Activated naive CD4-positive, alpha-beta T cell treated with anti-CD3 and anti-CD28 coated beads for 36 hours (primary cell): ENCODE results near the gene EFNA3. TPM values are rescaled to one million over a fixed set of nuclear protein-coding genes. Genes with fewer than 3 reads are reported as not detected.

Source experiments
- CTCF ChIA-PET: fragments of 350-600 bp; sonication (Branson Sonifier 250); formaldehyde crosslinking; loops from one replicate; lab custom pipeline; 2021; ENCODE audit warnings: antibody characterized with exemption; lab: Charles Lee
- DNase-seq: peaks from one replicate; pipeline ENCODE4 v3.0.0-alpha.2; 2020
- H3K27ac Mint-ChIP-seq: one replicate; pipeline ENCODE4 v1.8.0; 2021; ENCODE audit warnings: mild to moderate bottlenecking, mixed read lengths
- H3K27me3 Mint-ChIP-seq: one replicate; pipeline ENCODE4 v1.8.0; 2021; ENCODE audit warnings: low read depth, mixed read lengths
- H3K36me3 Mint-ChIP-seq: one replicate; pipeline ENCODE4 v1.8.0; 2021; ENCODE audit warnings: low read depth, mixed read lengths
- H3K4me1 Mint-ChIP-seq: one replicate; pipeline ENCODE4 v1.8.0; 2021; ENCODE audit warnings: low read depth, mixed read lengths
- H3K4me3 Mint-ChIP-seq: one replicate; pipeline ENCODE4 v1.8.0; 2021; ENCODE audit warnings: mild to moderate bottlenecking, moderate library complexity, mixed read lengths
- H3K9me3 Mint-ChIP-seq: one replicate; pipeline ENCODE4 v1.8.0; 2021; ENCODE audit warnings: mixed read lengths
- intact Hi-C: fragments of 100-400 bp; cut with micrococcal nuclease; formaldehyde crosslinking; loops from one replicate; pipeline ENCODE4 v1.15.1; 2023
- total RNA-seq, 2 experiments: library from RNA; stranded (reverse); gene quantifications; one replicate each; pipeline ENCODE4 v1.2.3, GENCODE V29; 2021

Gene EFNA3
- total RNA-seq, 2 experiments from 2014 or later, result 1.3 to 2.5 TPM

GRCh38 chr1:155038602-155039307 is 39.9 kb upstream of the EFNA3 start:
- Mint-ChIP-seq H3K27me3 (no peaks in the 10 kb centered on the region), H3K4me3 (no peak overlapping the region), H3K27ac (no peak overlapping the region), H3K9me3 (no peaks in the 10 kb centered on the region), H3K36me3 (no peaks in the 10 kb centered on the region), H3K4me1 (no peaks in the 10 kb centered on the region)
- DNase-seq, result no peak
- intact Hi-C loops, result no loop called here
- CTCF ChIA-PET, result interaction anchor here (0.9 to 1.5 kb wide), 4 partner anchors 16 to 130 kb away, joined by 3 to 5 read pairs (median 3); no protein-coding TSS in a partner anchor

- Mint-ChIP-seq H3K4me3 (no peak overlapping the region), H3K9me3 (no peaks in the 10 kb centered on the region), H3K27me3 (no peaks in the 10 kb centered on the region), H3K27ac (no peak overlapping the region), H3K4me1 (no peaks in the 10 kb centered on the region), H3K36me3 (no peaks in the 10 kb centered on the region)
- no peak for DNase-seq
- intact Hi-C loops, result no loop called here
- CTCF ChIA-PET, result interaction anchor here (0.9 to 3.0 kb wide), 4 partner anchors 12 to 130 kb away, joined by 3 to 14 read pairs (median 3); partner anchors contain the start of gene ADAM15
Measured at GRCh38 chr1:155039308-155039669, 39.3 kb upstream of the EFNA3 start.

- peaks cover 11% of the 10 kb centered on the region for H3K4me1 Mint-ChIP-seq
- no peaks in the 10 kb centered on the region for H3K36me3 Mint-ChIP-seq
- CTCF ChIA-PET, result interaction anchor here (0.5 to 3.0 kb wide), 7 partner anchors 10 to 584 kb away, joined by 3 to 14 read pairs (median 4); partner anchors contain the start of gene ADAM15
- no peak overlapping the region for H3K27ac Mint-ChIP-seq
- no peaks in the 10 kb centered on the region for H3K27me3 Mint-ChIP-seq
- no peak for DNase-seq
- no peaks in the 10 kb centered on the region for H3K9me3 Mint-ChIP-seq
- intact Hi-C loops, result no loop called here
- no peak overlapping the region for H3K4me3 Mint-ChIP-seq
Measured at GRCh38 chr1:155040358-155041093, 38.1 kb upstream of the EFNA3 start.

GRCh38 chr1:155042789-155043188 is 35.8 kb upstream of the EFNA3 start:
- Mint-ChIP-seq H3K27me3 (no peaks in the 10 kb centered on the region), H3K9me3 (no peaks in the 10 kb centered on the region), H3K36me3 (no peaks in the 10 kb centered on the region), H3K27ac (no peak overlapping the region), H3K4me1 (peaks cover 13% of the 10 kb centered on the region), H3K4me3 (no peak overlapping the region)
- CTCF ChIA-PET, result interaction anchor here (0.8 to 11.4 kb wide), 4 partner anchors 20 to 106 kb away, joined by 3 to 197 read pairs (median 12); partner anchors contain the start of genes EFNA4 and LENEP
- intact Hi-C loops, result no loop called here
- DNase-seq, result no peak

- no peak overlapping the region for H3K27ac Mint-ChIP-seq
- CTCF ChIA-PET, result interaction anchor here (0.8 to 11.4 kb wide), 9 partner anchors 11 to 129 kb away, joined by 3 to 197 read pairs (median 7); partner anchors contain the start of genes EFNA4, KRTCAP2 and LENEP
- H3K4me3 Mint-ChIP-seq, result no peak overlapping the region
- no peaks in the 10 kb centered on the region for H3K27me3 Mint-ChIP-seq
- no peaks in the 10 kb centered on the region for H3K36me3 Mint-ChIP-seq
- no peak for DNase-seq
- peaks cover 13% of the 10 kb centered on the region for H3K4me1 Mint-ChIP-seq
- no peaks in the 10 kb centered on the region for H3K9me3 Mint-ChIP-seq
- intact Hi-C loops, result no loop called here
Measured at GRCh38 chr1:155043301-155043702, 35.3 kb upstream of the EFNA3 start.

- Mint-ChIP-seq H3K4me1 (peaks cover 13% of the 10 kb centered on the region), H3K36me3 (no peaks in the 10 kb centered on the region), H3K27ac (no peak overlapping the region), H3K4me3 (no peak overlapping the region), H3K27me3 (no peaks in the 10 kb centered on the region), H3K9me3 (no peaks in the 10 kb centered on the region)
- DNase-seq, result no peak
- CTCF ChIA-PET, result interaction anchor here (0.8 to 11.4 kb wide), 18 partner anchors 10 to 129 kb away, joined by 3 to 197 read pairs (median 6); partner anchors contain the start of genes EFNA4, KRTCAP2 and LENEP
- intact Hi-C loops, result no loop called here
Measured at GRCh38 chr1:155043793-155044192, 34.8 kb upstream of the EFNA3 start.

GRCh38 chr1:155044365-155044764 is 34.3 kb upstream of the EFNA3 start:
- no peak for DNase-seq
- Mint-ChIP-seq H3K36me3 (no peaks in the 10 kb centered on the region), H3K27ac (no peak overlapping the region), H3K4me1 (peaks cover 13% of the 10 kb centered on the region), H3K4me3 (no peak overlapping the region), H3K27me3 (no peaks in the 10 kb centered on the region), H3K9me3 (no peaks in the 10 kb centered on the region)
- CTCF ChIA-PET, result interaction anchor here (0.9 to 11.4 kb wide), 19 partner anchors 9 to 128 kb away, joined by 3 to 197 read pairs (median 5); partner anchors contain the start of genes EFNA4 and KRTCAP2
- intact Hi-C loops, result no loop called here

- intact Hi-C loops, result loop anchor here (1.0 kb wide), 2 partner anchors 16 to 39 kb away; no protein-coding TSS in a partner anchor
Measured at GRCh38 chr1:155044812-155045657, 33.6 kb upstream of the EFNA3 start.

GRCh38 chr1:155048449-155049334 is 29.9 kb upstream of the EFNA3 start:
- Mint-ChIP-seq H3K9me3 (no peaks in the 10 kb centered on the region), H3K27me3 (no peaks in the 10 kb centered on the region), H3K36me3 (no peaks in the 10 kb centered on the region), H3K27ac (no peak overlapping the region), H3K4me1 (peaks cover 36% of the 10 kb centered on the region), H3K4me3 (no peak overlapping the region)
- CTCF ChIA-PET, result interaction anchor here (0.6 to 11.4 kb wide), 5 partner anchors 14 to 1074 kb away, joined by 3 to 197 read pairs (median 4); partner anchors contain the start of gene EFNA4
- DNase-seq, result no peak
- intact Hi-C loops, result no loop called here

More at GRCh38 chr1:155044812-155045657, 33.6 kb upstream of the EFNA3 start:
- Mint-ChIP-seq H3K9me3 (no peaks in the 10 kb centered on the region), H3K4me3 (no peak overlapping the region), H3K36me3 (no peaks in the 10 kb centered on the region), H3K4me1 (peaks cover 19% of the 10 kb centered on the region), H3K27me3 (no peaks in the 10 kb centered on the region), H3K27ac (no peak overlapping the region)
- DNase-seq, result peak; percentile 79
- CTCF ChIA-PET, result interaction anchor here (0.6 to 11.4 kb wide), 21 partner anchors 9 to 641 kb away, joined by 3 to 197 read pairs (median 4); partner anchors contain the start of genes EFNA4 and KRTCAP2

- H3K27ac Mint-ChIP-seq, result peak overlapping the region; percentile 32
- peaks cover 30% of the 10 kb centered on the region for H3K4me1 Mint-ChIP-seq
- CTCF ChIA-PET, result interaction anchor here (0.7 to 11.4 kb wide), 13 partner anchors 9 to 1075 kb away, joined by 3 to 197 read pairs (median 4); partner anchors contain the start of gene EFNA4
- no peak for DNase-seq
- intact Hi-C loops, result loop anchor here (1.0 to 2.0 kb wide), 2 partner anchors 33 to 76 kb away; partner anchors contain the start of gene CKS1B
- H3K36me3 Mint-ChIP-seq, result peaks cover 4% of the 10 kb centered on the region
- peak overlapping the region; percentile 84 for H3K4me3 Mint-ChIP-seq
- no peaks in the 10 kb centered on the region for H3K27me3 Mint-ChIP-seq
- H3K9me3 Mint-ChIP-seq, result no peaks in the 10 kb centered on the region
Measured at GRCh38 chr1:155049651-155050559, 28.7 kb upstream of the EFNA3 start.
